Spleen (tissue), 7 donors: ENCODE data around the gene BRF1.

Source experiments
- POLR2A ChIP-seq, 3 donors: fragments of 450-650 bp; IDR thresholded peaks; one replicate each; pipeline ENCODE4 v1.5.1; 2017; ENCODE audit warnings: antibody characterized with exemption in 3 of 3, mild to moderate bottlenecking in 1 of 3
- TF ChIP-seq, protein P1 (sequence below), 11 experiments: fragments of 200-600 bp in 7 of 11; fragments of 450-650 bp in 4 of 11; sonication (generic) in 4 of 11; IDR thresholded peaks in 8 of 11; conservative IDR thresholded peaks in 3 of 11; 1 replicate in 7 of 11; 2 replicates in 4 of 11; pipeline versions ENCODE4 v1.4.0 to v1.8.0; 2016 to 2021; ENCODE audit warnings: antibody characterized with exemption in 11 of 11, inconsistent platforms in 4 of 11, mild to moderate bottlenecking in 1 of 11
- donor health status: DM: no; HTN: no; CAD: no; lungs with moderate emphysema.
- donor health status: DM: no; HTN: no; CAD: no.
- donor health status: DM: no; HTN: no; CAD: no.

DNA sequence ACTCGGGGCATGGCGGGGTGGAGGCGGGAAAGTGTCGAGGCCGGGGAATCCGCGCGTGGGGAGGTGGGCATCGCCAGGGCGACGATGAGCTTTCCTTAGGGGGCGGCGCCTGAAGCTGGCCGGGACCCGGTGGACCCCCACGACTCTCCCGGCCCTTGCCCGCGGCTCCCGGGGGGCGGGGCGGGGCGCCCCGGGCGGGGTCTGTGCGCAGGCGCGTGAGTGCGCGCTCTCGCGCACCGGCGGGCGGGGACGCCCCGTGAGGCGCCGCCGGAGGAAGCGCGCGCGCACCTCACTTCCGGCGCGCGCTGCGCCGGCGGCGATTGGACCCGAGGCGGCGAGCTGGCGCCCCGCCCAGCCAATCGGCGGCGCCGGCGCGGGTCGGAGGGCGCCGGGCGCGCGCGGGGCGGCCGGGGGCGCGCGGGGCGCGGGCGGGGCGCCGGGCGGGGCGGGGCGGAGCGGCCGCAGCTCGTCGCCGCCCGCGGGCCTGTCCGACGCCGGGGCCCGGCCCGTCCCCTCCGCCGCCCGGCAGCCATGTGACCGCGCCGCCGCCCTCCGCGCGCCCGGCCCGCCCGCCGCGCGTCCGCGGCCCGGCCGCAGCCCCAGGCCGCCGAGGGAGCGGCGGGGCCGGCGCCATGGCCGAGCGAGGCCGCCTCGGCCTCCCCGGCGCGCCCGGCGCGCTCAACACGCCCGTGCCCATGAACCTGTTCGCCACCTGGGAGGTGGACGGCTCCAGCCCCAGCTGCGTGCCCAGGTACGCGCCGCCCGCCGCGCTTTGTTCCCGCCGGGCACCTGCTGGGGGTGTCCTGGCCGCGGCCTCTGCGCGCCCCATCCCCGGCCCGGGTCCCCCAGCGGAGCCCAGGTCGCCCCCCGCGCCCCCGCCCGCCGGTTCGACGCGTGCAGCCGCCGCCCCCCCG lies 13.7 kb upstream of the BRF1 start, which contains the start of gene PACS2:
- TF ChIP-seq, protein P1, sequence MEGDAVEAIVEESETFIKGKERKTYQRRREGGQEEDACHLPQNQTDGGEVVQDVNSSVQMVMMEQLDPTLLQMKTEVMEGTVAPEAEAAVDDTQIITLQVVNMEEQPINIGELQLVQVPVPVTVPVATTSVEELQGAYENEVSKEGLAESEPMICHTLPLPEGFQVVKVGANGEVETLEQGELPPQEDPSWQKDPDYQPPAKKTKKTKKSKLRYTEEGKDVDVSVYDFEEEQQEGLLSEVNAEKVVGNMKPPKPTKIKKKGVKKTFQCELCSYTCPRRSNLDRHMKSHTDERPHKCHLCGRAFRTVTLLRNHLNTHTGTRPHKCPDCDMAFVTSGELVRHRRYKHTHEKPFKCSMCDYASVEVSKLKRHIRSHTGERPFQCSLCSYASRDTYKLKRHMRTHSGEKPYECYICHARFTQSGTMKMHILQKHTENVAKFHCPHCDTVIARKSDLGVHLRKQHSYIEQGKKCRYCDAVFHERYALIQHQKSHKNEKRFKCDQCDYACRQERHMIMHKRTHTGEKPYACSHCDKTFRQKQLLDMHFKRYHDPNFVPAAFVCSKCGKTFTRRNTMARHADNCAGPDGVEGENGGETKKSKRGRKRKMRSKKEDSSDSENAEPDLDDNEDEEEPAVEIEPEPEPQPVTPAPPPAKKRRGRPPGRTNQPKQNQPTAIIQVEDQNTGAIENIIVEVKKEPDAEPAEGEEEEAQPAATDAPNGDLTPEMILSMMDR (IDR thresholded peaks at IDR 0.05 in 8 of 11, conservative IDR thresholded peaks at IDR 0.05 in 3 of 11) = no peak
- TF ChIP-seq POLR2A (IDR thresholded peaks at IDR 0.05) = no peak
